ENCODE data around the gene ELFN1. TPM values are rescaled to one million over a fixed set of nuclear protein-coding genes. Genes with fewer than 3 reads are reported as not detected.

Gene ELFN1
- polyA plus RNA-seq, 2 donors = 0.16 to 0.39 TPM

DNA sequence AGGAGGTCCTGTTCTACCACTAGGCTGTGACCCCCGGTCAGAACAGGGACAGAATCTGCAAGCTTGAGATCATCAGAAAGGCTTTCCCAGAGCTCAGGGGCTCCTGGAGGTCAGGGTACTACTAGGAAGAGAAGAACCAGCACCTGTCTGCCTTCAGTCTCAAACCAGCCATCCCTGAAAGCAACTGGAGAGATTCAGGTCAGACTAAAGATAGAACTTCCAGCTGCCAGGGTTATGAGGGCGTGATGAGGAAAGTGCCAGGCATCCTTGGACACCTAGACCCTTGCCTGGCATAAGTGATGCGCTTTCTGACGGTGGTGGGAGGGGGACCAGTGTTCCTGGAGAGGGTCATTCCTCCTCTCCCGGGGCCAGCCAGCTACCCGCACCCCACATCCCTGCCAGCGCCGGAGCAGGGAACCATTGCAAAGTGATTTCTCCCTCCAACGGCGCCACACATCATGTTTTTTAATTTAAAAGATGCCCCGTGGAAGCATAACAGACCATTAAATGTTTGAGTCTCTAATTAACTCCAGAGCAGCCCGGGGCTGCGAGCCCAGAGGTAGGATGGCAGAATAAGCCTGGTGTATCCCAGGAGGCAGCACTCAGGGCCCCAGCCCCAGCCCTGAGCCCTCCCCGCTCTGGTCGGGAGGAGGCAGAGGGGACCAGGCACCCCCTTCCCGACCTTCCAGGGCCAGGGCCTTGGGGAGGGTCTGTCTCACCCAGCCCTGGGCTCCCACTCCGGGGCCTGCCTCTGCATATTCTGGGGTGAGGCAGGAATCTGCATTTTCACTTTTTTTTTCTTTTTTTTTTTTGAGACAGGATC, 64.0 kb downstream of the ELFN1 start:
- Histone ChIP-seq H3K36me3 (ENCODE audit: control insufficient read depth in 2 of 2, insufficient read depth in 2 of 2, low read length in 1 of 2) (no peaks in the 10 kb centered on the region), H3K4me1 (ENCODE audit: control insufficient read depth in 2 of 2, insufficient read depth in 2 of 2, low read length in 1 of 2) (peaks cover 0 to 2% of the 10 kb centered on the region in 2 donors), H3K9me3 (ENCODE audit: control insufficient read depth in 2 of 2, insufficient read depth in 1 of 2, low read depth in 1 of 2, low read length in 1 of 2) (peaks cover 3 to 6% of the 10 kb centered on the region in 2 donors), H3K27ac (ENCODE audit: low read depth in 2 of 2, low read length in 1 of 2) (no peak overlapping the region), H3K4me3 (ENCODE audit: low read depth in 1 of 2, low read length in 2 of 2) (no peak overlapping the region), H3K27me3 (ENCODE audit: control insufficient read depth in 1 of 2, insufficient read depth in 2 of 2, low read length in 2 of 2) (no peaks in the 10 kb centered on the region)
- WGBS, 2 donors = 79 to 84% methylated on average over 17 of the region's 17 CpGs

DNA sequence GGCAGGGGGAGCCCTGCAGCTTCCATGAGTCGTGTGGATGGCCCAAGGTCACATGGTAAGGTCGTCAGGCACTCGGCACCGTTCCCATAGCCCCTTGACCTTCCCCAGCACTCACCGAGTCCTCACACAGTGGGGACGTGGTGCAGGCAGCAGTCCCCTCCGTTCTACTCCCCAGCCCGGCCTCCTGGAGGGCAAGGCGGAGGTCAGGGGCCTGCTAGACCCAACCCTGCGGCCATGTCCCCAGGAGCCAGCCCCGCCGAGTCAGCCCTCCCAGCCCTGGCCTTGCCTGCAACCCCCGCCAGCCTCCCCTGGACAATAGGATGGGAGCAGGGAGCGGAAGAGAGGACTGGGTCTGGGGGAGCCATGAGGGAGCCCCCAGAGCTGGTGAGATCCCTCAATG, 65.2 kb downstream of the ELFN1 start:
- Histone ChIP-seq H3K27ac (ENCODE audit: low read depth in 2 of 2, low read length in 1 of 2) (no peak overlapping the region), H3K36me3 (ENCODE audit: control insufficient read depth in 2 of 2, insufficient read depth in 2 of 2, low read length in 1 of 2) (no peaks in the 10 kb centered on the region), H3K9me3 (ENCODE audit: control insufficient read depth in 2 of 2, insufficient read depth in 1 of 2, low read depth in 1 of 2, low read length in 1 of 2) (no peaks in the 10 kb centered on the region), H3K4me1 (ENCODE audit: control insufficient read depth in 2 of 2, insufficient read depth in 2 of 2, low read length in 1 of 2) (peaks cover 0 to 2% of the 10 kb centered on the region in 2 donors), H3K4me3 (ENCODE audit: low read depth in 1 of 2, low read length in 2 of 2) (no peak overlapping the region), H3K27me3 (ENCODE audit: control insufficient read depth in 1 of 2, insufficient read depth in 2 of 2, low read length in 2 of 2) (no peaks in the 10 kb centered on the region)
- 72 to 78% methylated on average over 14 of the region's 14 CpGs for WGBS, 2 donors

DNA sequence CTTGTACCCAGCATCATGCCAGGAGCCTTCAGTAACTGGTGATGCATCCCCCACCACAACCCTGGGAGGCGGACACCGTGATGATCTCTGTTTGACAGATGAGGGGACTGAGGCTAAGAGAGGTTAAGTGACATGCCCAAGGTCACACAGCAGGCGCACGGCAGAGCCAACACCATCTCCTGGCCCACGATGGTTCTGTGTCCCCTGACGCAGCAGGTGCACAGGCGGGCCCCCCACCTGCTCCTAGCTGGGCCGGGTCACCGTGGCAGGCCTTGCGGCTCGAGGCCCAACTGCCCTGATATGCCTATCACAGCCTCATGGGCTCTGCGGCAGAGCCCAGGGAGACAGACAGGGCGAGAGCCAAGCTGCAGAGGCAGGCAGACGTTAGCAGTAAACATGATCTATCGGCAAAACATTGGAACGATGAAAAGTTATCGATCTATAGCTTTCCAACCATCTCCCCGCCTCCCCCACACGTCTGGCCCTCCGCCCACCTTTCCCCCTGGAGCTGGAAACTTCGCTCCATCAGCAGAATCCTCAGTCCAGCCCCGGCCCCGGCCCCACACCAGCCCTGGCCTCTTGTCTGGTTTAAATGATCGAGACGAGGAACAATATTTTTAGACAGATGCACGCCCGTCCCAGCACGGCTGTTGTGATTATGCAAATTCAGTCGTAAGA, 65.9 kb downstream of the ELFN1 start:
- peaks cover 0 to 2% of the 10 kb centered on the region in 2 donors for H3K4me1 ChIP-seq (ENCODE audit: control insufficient read depth in 2 of 2, insufficient read depth in 2 of 2, low read length in 1 of 2)
- 79 to 83% methylated on average over 29 of the region's 29 CpGs for WGBS, 2 donors
- H3K4me3 ChIP-seq (ENCODE audit: low read depth in 1 of 2, low read length in 2 of 2) = no peak overlapping the region
- H3K27ac ChIP-seq (ENCODE audit: low read depth in 2 of 2, low read length in 1 of 2) = no peak overlapping the region
- H3K36me3 ChIP-seq (ENCODE audit: control insufficient read depth in 2 of 2, insufficient read depth in 2 of 2, low read length in 1 of 2) = no peaks in the 10 kb centered on the region
- no peaks in the 10 kb centered on the region for H3K27me3 ChIP-seq (ENCODE audit: control insufficient read depth in 1 of 2, insufficient read depth in 2 of 2, low read length in 2 of 2)
- no peaks in the 10 kb centered on the region for H3K9me3 ChIP-seq (ENCODE audit: control insufficient read depth in 2 of 2, insufficient read depth in 1 of 2, low read depth in 1 of 2, low read length in 1 of 2)

DNA sequence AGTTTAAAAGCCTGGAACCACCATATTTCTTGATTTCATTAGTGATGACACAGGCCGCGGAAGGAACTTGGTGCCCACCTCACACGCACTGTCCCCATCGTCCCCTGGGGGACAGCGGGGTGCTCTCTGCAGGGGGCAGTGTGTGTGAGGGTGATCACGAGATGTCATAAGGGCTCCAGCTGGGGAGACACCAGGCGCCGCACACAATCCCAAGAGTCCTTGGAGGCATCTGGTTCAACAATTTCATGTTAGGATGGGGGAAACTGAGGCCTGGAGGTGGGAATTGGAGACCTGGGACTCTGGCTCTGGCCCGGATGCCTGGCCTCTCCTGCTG, 66.4 kb downstream of the ELFN1 start:
- WGBS, 2 donors = 88 to 93% methylated on average over 9 of the region's 9 CpGs
- no peaks in the 10 kb centered on the region for H3K27me3 ChIP-seq (ENCODE audit: control insufficient read depth in 1 of 2, insufficient read depth in 2 of 2, low read length in 2 of 2)

DNA sequence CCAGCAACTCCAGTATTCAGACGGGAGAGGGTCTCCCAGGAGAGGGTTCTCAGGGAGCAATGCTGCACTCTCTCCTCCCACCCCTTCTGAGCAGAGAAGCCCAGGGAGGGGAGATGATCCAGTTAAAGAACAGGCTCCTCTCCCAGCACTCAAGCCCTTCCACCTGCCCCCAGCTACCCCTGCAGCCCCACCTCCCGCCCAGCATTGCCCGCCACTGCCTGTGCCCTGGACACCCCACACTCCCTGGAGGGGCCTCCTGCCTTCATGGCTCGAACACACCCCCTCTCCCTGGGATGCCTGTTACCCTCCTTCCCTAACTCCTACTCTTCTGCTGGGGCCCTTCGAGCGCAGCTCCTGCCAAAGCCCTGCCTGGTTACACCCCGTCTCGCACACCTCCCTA, 66.8 kb downstream of the ELFN1 start:
- Histone ChIP-seq H3K9me3 (ENCODE audit: control insufficient read depth in 2 of 2, insufficient read depth in 1 of 2, low read depth in 1 of 2, low read length in 1 of 2) (no peaks in the 10 kb centered on the region), H3K4me3 (ENCODE audit: low read depth in 1 of 2, low read length in 2 of 2) (no peak overlapping the region), H3K27me3 (ENCODE audit: control insufficient read depth in 1 of 2, insufficient read depth in 2 of 2, low read length in 2 of 2) (no peaks in the 10 kb centered on the region), H3K4me1 (ENCODE audit: control insufficient read depth in 2 of 2, insufficient read depth in 2 of 2, low read length in 1 of 2) (peaks cover under 1 to 4% of the 10 kb centered on the region in 2 donors), H3K27ac (ENCODE audit: low read depth in 2 of 2, low read length in 1 of 2) (no peak overlapping the region), H3K36me3 (ENCODE audit: control insufficient read depth in 2 of 2, insufficient read depth in 2 of 2, low read length in 1 of 2) (no peaks in the 10 kb centered on the region)
- 75 to 78% methylated on average over 8 of the region's 8 CpGs for WGBS, 2 donors

More for the DNA sequence above, 66.4 kb downstream of the ELFN1 start:
- H3K9me3 ChIP-seq (ENCODE audit: control insufficient read depth in 2 of 2, insufficient read depth in 1 of 2, low read depth in 1 of 2, low read length in 1 of 2) = no peaks in the 10 kb centered on the region
- no peak overlapping the region for H3K27ac ChIP-seq (ENCODE audit: low read depth in 2 of 2, low read length in 1 of 2)
- no peaks in the 10 kb centered on the region for H3K36me3 ChIP-seq (ENCODE audit: control insufficient read depth in 2 of 2, insufficient read depth in 2 of 2, low read length in 1 of 2)
- H3K4me1 ChIP-seq (ENCODE audit: control insufficient read depth in 2 of 2, insufficient read depth in 2 of 2, low read length in 1 of 2) = peaks cover 0 to 2% of the 10 kb centered on the region in 2 donors
- no peak overlapping the region for H3K4me3 ChIP-seq (ENCODE audit: low read depth in 1 of 2, low read length in 2 of 2)

DNA sequence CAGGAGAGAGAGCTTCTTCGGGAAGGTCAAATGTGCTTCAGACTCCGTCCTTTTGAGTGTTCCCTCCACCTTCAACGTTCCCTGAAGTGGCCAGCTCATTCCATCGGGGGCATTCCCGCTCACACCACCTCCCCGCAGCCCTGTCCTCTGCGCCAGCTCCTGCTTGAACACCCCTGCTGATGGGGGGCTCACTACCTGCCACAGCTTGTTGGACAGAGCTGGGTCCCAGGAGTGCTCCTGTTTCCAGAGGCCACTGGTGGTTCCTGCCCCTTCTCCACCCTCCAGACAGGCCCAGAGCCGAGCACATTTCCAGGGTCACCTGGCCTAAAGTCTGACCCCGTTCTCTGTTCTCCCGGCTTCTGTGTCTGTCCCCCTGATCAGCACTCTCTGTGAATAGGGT, 67.4 kb downstream of the ELFN1 start:
- Histone ChIP-seq H3K27me3 (ENCODE audit: control insufficient read depth in 1 of 2, insufficient read depth in 2 of 2, low read length in 2 of 2) (no peaks in the 10 kb centered on the region), H3K36me3 (ENCODE audit: control insufficient read depth in 2 of 2, insufficient read depth in 2 of 2, low read length in 1 of 2) (no peaks in the 10 kb centered on the region), H3K4me1 (ENCODE audit: control insufficient read depth in 2 of 2, insufficient read depth in 2 of 2, low read length in 1 of 2) (peaks cover 5% of the 10 kb centered on the region in 2 donors), H3K4me3 (ENCODE audit: low read depth in 1 of 2, low read length in 2 of 2) (no peak overlapping the region), H3K27ac (ENCODE audit: low read depth in 2 of 2, low read length in 1 of 2) (no peak overlapping the region), H3K9me3 (ENCODE audit: control insufficient read depth in 2 of 2, insufficient read depth in 1 of 2, low read depth in 1 of 2, low read length in 1 of 2) (no peaks in the 10 kb centered on the region)
- 88% methylated on average over 10 of the region's 10 CpGs for WGBS, 2 donors

DNA sequence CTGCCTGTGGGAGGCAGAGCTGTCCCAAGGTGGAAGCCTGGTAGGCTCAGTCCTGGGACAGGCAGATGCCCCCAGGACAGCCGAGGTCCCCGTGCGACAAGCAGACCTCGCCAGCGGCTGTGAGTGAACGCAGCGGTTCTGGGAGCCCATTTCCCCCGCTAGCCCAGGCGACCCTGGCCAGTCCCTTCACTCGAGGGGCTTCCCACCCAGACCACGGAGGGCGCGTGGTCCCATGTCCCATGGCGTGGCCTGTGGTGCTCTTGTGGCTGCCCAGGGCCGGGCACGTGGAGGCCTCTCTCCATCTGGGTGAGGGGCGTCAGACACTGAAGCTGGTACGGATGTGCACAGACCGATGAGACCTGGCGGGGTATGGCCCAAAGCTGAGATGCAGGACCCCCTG, 67.9 kb downstream of the ELFN1 start:
- H3K4me3 ChIP-seq (ENCODE audit: low read depth in 1 of 2, low read length in 2 of 2) = no peak overlapping the region
- WGBS, 2 donors = 88 to 93% methylated on average over 20 of the region's 20 CpGs
- H3K36me3 ChIP-seq (ENCODE audit: control insufficient read depth in 2 of 2, insufficient read depth in 2 of 2, low read length in 1 of 2) = no peaks in the 10 kb centered on the region
- H3K4me1 ChIP-seq (ENCODE audit: control insufficient read depth in 2 of 2, insufficient read depth in 2 of 2, low read length in 1 of 2) = peaks cover 5% of the 10 kb centered on the region in 2 donors
- H3K27ac ChIP-seq (ENCODE audit: low read depth in 2 of 2, low read length in 1 of 2) = no peak overlapping the region
- H3K9me3 ChIP-seq (ENCODE audit: control insufficient read depth in 2 of 2, insufficient read depth in 1 of 2, low read depth in 1 of 2, low read length in 1 of 2) = peaks cover 0 to under 1% of the 10 kb centered on the region in 2 donors
- H3K27me3 ChIP-seq (ENCODE audit: control insufficient read depth in 1 of 2, insufficient read depth in 2 of 2, low read length in 2 of 2) = no peaks in the 10 kb centered on the region

DNA sequence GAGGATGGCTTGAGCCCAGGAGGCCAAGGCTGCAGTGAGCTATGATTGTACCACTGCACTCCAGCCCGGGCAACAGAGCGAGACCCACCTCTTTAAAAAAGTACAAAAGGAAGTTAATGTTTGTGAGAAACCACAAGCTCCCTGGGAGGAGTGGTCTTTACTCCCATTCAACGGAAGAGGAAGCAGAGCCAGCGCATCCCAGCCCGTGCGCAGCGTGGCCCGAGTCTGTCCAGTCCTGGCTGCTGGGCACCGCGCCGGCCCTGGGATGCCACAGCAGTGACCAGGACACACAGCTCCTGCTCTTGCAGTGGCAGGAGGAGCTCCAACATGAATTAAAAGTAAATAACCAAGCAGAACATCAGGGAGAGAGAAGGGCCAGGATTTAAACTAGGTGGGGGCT, 68.4 kb downstream of the ELFN1 start:
- no peak overlapping the region for H3K27ac ChIP-seq (ENCODE audit: low read depth in 2 of 2, low read length in 1 of 2)
- H3K36me3 ChIP-seq (ENCODE audit: control insufficient read depth in 2 of 2, insufficient read depth in 2 of 2, low read length in 1 of 2) = no peaks in the 10 kb centered on the region
- peaks cover 0 to 2% of the 10 kb centered on the region in 2 donors for H3K9me3 ChIP-seq (ENCODE audit: control insufficient read depth in 2 of 2, insufficient read depth in 1 of 2, low read depth in 1 of 2, low read length in 1 of 2)
- H3K4me1 ChIP-seq (ENCODE audit: control insufficient read depth in 2 of 2, insufficient read depth in 2 of 2, low read length in 1 of 2) = peaks cover 5% of the 10 kb centered on the region in 2 donors
- no peaks in the 10 kb centered on the region for H3K27me3 ChIP-seq (ENCODE audit: control insufficient read depth in 1 of 2, insufficient read depth in 2 of 2, low read length in 2 of 2)
- 67 to 73% methylated on average over 11 of the region's 11 CpGs for WGBS, 2 donors
- no peak overlapping the region for H3K4me3 ChIP-seq (ENCODE audit: low read depth in 1 of 2, low read length in 2 of 2)

DNA sequence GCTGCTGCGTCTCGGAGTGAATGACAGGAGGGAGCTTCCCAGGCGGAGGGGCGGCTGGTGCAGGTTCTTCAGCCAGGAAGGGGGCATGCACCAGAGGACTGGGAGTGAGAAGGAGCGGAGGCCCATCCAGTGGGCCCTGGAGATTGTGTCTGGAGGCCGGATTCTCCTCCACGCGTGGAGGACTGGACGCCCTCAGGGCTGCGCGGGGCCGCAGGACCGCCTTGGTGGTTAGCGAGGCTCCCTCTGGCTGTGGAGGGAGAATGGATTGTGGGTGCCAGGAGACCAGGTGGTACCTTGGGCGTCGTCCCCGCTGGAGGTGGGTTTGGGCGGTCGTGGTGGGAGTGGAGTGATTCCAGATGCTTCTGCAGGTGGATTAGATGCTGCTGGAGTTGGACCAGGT, 68.9 kb downstream of the ELFN1 start:
- 83 to 85% methylated on average over 19 of the region's 19 CpGs for WGBS, 2 donors
- no peak overlapping the region for H3K4me3 ChIP-seq (ENCODE audit: low read depth in 1 of 2, low read length in 2 of 2)
- peaks cover 5% of the 10 kb centered on the region in 2 donors for H3K4me1 ChIP-seq (ENCODE audit: control insufficient read depth in 2 of 2, insufficient read depth in 2 of 2, low read length in 1 of 2)
- peaks cover 0 to 2% of the 10 kb centered on the region in 2 donors for H3K9me3 ChIP-seq (ENCODE audit: control insufficient read depth in 2 of 2, insufficient read depth in 1 of 2, low read depth in 1 of 2, low read length in 1 of 2)
- H3K27ac ChIP-seq (ENCODE audit: low read depth in 2 of 2, low read length in 1 of 2) = no peak overlapping the region
- H3K36me3 ChIP-seq (ENCODE audit: control insufficient read depth in 2 of 2, insufficient read depth in 2 of 2, low read length in 1 of 2) = no peaks in the 10 kb centered on the region
- no peaks in the 10 kb centered on the region for H3K27me3 ChIP-seq (ENCODE audit: control insufficient read depth in 1 of 2, insufficient read depth in 2 of 2, low read length in 2 of 2)

Measured in esophagus (tissue), 2 donors.